GM19025 (cell line): ENCODE results near the gene SLAMF7.
A peak's percentile ranks its signal among the peaks of the same experiment; 100 is the strongest.
"Not testable (repeated sequence)": the region's sequence is repeated elsewhere in the genome, so short reads cannot be mapped to it uniquely, and the experiment has no call there.

Experiments
- ATAC-seq: cut with Tn5 transposase; IDR thresholded peaks from one replicate; pipeline ENCODE4 v1.9.1; 2021; ENCODE audit warnings: mild to moderate bottlenecking, low read depth, moderate library complexity; ENCODE audit not compliant: unreplicated experiment

Gene SLAMF7

GRCh38 chr1:160720356-160721085 is 18.5 kb upstream of the SLAMF7 start:
- no peak for ATAC-seq

- ATAC-seq: no peak
Measured at GRCh38 chr1:160721473-160721872, 17.6 kb upstream of the SLAMF7 start.

GRCh38 chr1:160722726-160723125 is 16.3 kb upstream of the SLAMF7 start:
- ATAC-seq: no peak

GRCh38 chr1:160723332-160723731 is 15.7 kb upstream of the SLAMF7 start:
- no peak for ATAC-seq

GRCh38 chr1:160724465-160725242 is 14.4 kb upstream of the SLAMF7 start:
- no peak for ATAC-seq

- ATAC-seq: peak; percentile 12
Measured at GRCh38 chr1:160726114-160726497, 12.9 kb upstream of the SLAMF7 start.

GRCh38 chr1:160726498-160727315 is 12.3 kb upstream of the SLAMF7 start:
- ATAC-seq: peak; percentile 57

- ATAC-seq: no peak
Measured at GRCh38 chr1:160727316-160727640, 11.8 kb upstream of the SLAMF7 start.

- ATAC-seq: not testable (repeated sequence)
Measured at GRCh38 chr1:160731564-160731963, 7.5 kb upstream of the SLAMF7 start.

GRCh38 chr1:160731990-160732389 is 7.1 kb upstream of the SLAMF7 start:
- ATAC-seq: no peak

- no peak for ATAC-seq
Measured at GRCh38 chr1:160733898-160734297, 5.1 kb upstream of the SLAMF7 start.

GRCh38 chr1:160734301-160734700 is 4.7 kb upstream of the SLAMF7 start:
- ATAC-seq: no peak

- no peak for ATAC-seq
Measured at GRCh38 chr1:160738271-160738670, 776 bp upstream of the SLAMF7 start.

- no peak for ATAC-seq
Measured at GRCh38 chr1:160740133-160740688, 1.2 kb downstream of the SLAMF7 start.

GRCh38 chr1:160741092-160741501 is 2.0 kb downstream of the SLAMF7 start:
- ATAC-seq: no peak

- no peak for ATAC-seq
Measured at GRCh38 chr1:160741612-160742348, 2.7 kb downstream of the SLAMF7 start.

GRCh38 chr1:160742428-160743127 is 3.5 kb downstream of the SLAMF7 start:
- ATAC-seq: no peak

GRCh38 chr1:160743266-160743665 is 4.2 kb downstream of the SLAMF7 start:
- ATAC-seq: no peak

GRCh38 chr1:160744199-160744851 is 5.3 kb downstream of the SLAMF7 start:
- no peak for ATAC-seq
